SK-N-SH treated with all-trans-retinoic acid at 6 μM for 48 hours (cell line): ENCODE data around the gene PRKCB.

ENCODE experiments used
- ATAC-seq: fragments of 200-7000 bp; cut with Tn5 transposase; 3 replicates; pipeline ENCODE4 v1.9.1; 2020; ENCODE audit warnings: mild to moderate bottlenecking, moderate library complexity
- ARNTL ChIP-seq: fragments of 450-650 bp; formaldehyde crosslinking; IDR thresholded peaks from 2 replicates; pipeline ENCODE4 v1.5.0; 2020; ENCODE audit warnings: low read depth, mild to moderate bottlenecking, moderate library complexity, borderline replicate concordance
- BACH2 ChIP-seq: fragments of 250-450 bp; sonication (Bioruptor Pico); IDR thresholded peaks from 2 replicates; pipeline ENCODE4 v1.9.0; 2021; ENCODE audit warnings: mild to moderate bottlenecking, borderline replicate concordance
- CSDC2 ChIP-seq: fragments of 250-450 bp; sonication (Bioruptor Pico); IDR thresholded peaks from 2 replicates; pipeline ENCODE4 v1.5.0; 2020; ENCODE audit warnings: mild to moderate bottlenecking, moderate library complexity
- ESRRG ChIP-seq: fragments of 250-450 bp; sonication (Bioruptor Pico); IDR thresholded peaks from 2 replicates; pipeline ENCODE4 v1.6.1; 2021; ENCODE audit warnings: mild to moderate bottlenecking
- ISL1 ChIP-seq: fragments of 250-450 bp; sonication (Bioruptor Pico); IDR thresholded peaks from 2 replicates; pipeline ENCODE4 v2.1.2; 2022; ENCODE audit warnings: mild to moderate bottlenecking, moderate library complexity
- OSR1 ChIP-seq: fragments of 250-450 bp; sonication (Bioruptor Pico); IDR thresholded peaks from 2 replicates; pipeline ENCODE4 v1.8.0; 2022; ENCODE audit warnings: moderate library complexity, mild to moderate bottlenecking, inconsistent platforms
- PPARA ChIP-seq: fragments of 250-450 bp; sonication (Bioruptor Pico); IDR thresholded peaks from 2 replicates; pipeline ENCODE4 v1.5.0; 2020; ENCODE audit warnings: mild to moderate bottlenecking, borderline replicate concordance
- RARB ChIP-seq: fragments of 250-450 bp; sonication (Bioruptor Pico); IDR thresholded peaks from 2 replicates; pipeline ENCODE4 v1.8.0; 2021; ENCODE audit warnings: mild to moderate bottlenecking, moderate library complexity
- SNAI2 ChIP-seq: fragments of 250-450 bp; sonication (Bioruptor Pico); IDR thresholded peaks from 2 replicates; pipeline ENCODE4 v1.5.0; 2020; ENCODE audit warnings: mild to moderate bottlenecking, moderate library complexity
- TCF4 ChIP-seq: fragments of 250-450 bp; sonication (Bioruptor Pico); IDR thresholded peaks from 2 replicates; pipeline ENCODE4 v1.8.0; 2021; ENCODE audit warnings: mild to moderate bottlenecking, moderate library complexity, borderline replicate concordance
- TOX ChIP-seq: fragments of 250-450 bp; sonication (Bioruptor Pico); IDR thresholded peaks from 2 replicates; pipeline ENCODE4 v1.8.0; 2021; ENCODE audit warnings: mild to moderate bottlenecking, moderate library complexity, borderline replicate concordance
- ZC3H10 ChIP-seq: fragments of 250-450 bp; sonication (Bioruptor Pico); IDR thresholded peaks from 2 replicates; pipeline ENCODE4 v1.5.1; 2021; ENCODE audit warnings: mild to moderate bottlenecking, moderate library complexity
- ZFP3 ChIP-seq: fragments of 250-450 bp; sonication (Bioruptor Pico); IDR thresholded peaks from 2 replicates; pipeline ENCODE4 v1.5.0; 2020; ENCODE audit warnings: mild to moderate bottlenecking, moderate library complexity
- ZFP30 ChIP-seq: fragments of 450-650 bp; formaldehyde crosslinking; IDR thresholded peaks from 2 replicates; pipeline ENCODE4 v1.5.0; 2022; ENCODE audit warnings: mild to moderate bottlenecking, moderate library complexity
- ZNF565 ChIP-seq: fragments of 450-650 bp; formaldehyde crosslinking; conservative IDR thresholded peaks from 2 replicates; pipeline ENCODE4 v1.5.0; 2020; ENCODE audit warnings: low read depth, mild to moderate bottlenecking, moderate library complexity
- ZNF70 ChIP-seq: fragments of 450-650 bp; formaldehyde crosslinking; IDR thresholded peaks from 2 replicates; pipeline ENCODE4 v1.5.0; 2020; ENCODE audit warnings: mild to moderate bottlenecking, moderate library complexity
- ZNF8 ChIP-seq: fragments of 450-650 bp; formaldehyde crosslinking; IDR thresholded peaks from 2 replicates; pipeline ENCODE4 v1.5.0; 2020; ENCODE audit warnings: mild to moderate bottlenecking, moderate library complexity
- TF ChIP-seq, protein P1 (sequence below): fragments of 250-450 bp; sonication (Bioruptor Pico); IDR thresholded peaks from 2 replicates; pipeline ENCODE4 v1.8.0; 2021; ENCODE audit warnings: low read depth, mild to moderate bottlenecking, moderate library complexity, borderline replicate concordance
- TF ChIP-seq, protein P2 (sequence below): fragments of 250-450 bp; sonication (Bioruptor Pico); IDR thresholded peaks from 2 replicates; pipeline ENCODE4 v1.5.0; 2020; ENCODE audit warnings: mild to moderate bottlenecking, moderate library complexity
- TF ChIP-seq, protein P3 (sequence below): fragments of 250-450 bp; sonication (Bioruptor Pico); IDR thresholded peaks from 2 replicates; pipeline ENCODE4 v1.5.1; 2021; ENCODE audit warnings: mild to moderate bottlenecking, moderate library complexity

PRKCB gene

DNA sequence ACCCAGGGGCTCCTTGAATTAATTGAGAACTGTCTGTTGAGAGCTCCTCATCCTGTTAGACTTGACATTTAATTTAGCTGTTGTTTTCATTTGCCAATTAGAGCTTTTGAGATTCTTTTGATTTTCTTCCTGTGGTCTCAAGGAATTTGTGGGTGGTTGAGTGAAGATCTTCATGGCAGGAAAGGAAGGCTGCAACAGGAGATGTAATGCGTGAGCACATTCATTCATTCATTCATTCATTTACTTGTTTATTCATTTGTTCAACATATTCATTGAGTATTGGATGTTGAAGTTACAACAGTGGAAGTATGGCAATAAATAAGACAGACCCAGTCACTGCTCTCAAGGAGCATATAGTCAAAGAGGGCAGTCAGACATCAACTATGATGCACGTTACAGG lies 117.7 kb downstream of the PRKCB start:
- ATAC-seq: no peak

DNA sequence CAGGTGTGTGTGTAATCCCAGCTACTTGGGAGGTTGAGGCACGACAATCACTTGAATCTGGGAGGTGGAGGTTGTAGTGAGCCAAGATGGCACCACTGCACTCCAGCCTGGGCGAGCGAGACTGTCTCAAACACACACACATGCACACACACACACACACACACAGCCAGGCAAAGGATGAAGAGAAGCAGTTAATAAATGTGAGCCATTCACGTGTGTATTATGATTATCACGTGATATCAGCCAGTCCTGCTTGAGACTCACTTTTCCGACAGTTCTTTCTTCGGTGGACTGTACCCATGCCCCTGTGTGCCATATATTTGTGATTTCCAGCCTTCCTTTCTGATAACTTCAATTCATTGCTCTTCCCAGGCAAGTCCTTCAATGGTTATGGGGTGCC lies 119.3 kb downstream of the PRKCB start:
- ATAC-seq: no peak
- TF ChIP-seq OSR1 (no peak), TOX (no peak)
- TF ChIP-seq, all 23 proteins: peak for 0

More for the DNA sequence above, 117.7 kb downstream of the PRKCB start:
- TF ChIP-seq ZNF8 (CRISPR knock-in tag): no peak
- TF ChIP-seq ZNF565 (CRISPR knock-in tag): no peak
- TF ChIP-seq, protein P1, sequence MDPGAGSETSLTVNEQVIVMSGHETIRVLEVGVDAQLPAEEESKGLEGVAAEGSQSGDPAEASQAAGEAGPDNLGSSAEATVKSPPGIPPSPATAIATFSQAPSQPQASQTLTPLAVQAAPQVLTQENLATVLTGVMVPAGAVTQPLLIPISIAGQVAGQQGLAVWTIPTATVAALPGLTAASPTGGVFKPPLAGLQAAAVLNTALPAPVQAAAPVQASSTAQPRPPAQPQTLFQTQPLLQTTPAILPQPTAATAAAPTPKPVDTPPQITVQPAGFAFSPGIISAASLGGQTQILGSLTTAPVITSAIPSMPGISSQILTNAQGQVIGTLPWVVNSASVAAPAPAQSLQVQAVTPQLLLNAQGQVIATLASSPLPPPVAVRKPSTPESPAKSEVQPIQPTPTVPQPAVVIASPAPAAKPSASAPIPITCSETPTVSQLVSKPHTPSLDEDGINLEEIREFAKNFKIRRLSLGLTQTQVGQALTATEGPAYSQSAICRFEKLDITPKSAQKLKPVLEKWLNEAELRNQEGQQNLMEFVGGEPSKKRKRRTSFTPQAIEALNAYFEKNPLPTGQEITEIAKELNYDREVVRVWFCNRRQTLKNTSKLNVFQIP (CRISPR knock-in tag): no peak
- TF ChIP-seq OSR1: no peak
- no peak for TF ChIP-seq ZFP3 (CRISPR knock-in tag)
- TF ChIP-seq, protein P2, sequence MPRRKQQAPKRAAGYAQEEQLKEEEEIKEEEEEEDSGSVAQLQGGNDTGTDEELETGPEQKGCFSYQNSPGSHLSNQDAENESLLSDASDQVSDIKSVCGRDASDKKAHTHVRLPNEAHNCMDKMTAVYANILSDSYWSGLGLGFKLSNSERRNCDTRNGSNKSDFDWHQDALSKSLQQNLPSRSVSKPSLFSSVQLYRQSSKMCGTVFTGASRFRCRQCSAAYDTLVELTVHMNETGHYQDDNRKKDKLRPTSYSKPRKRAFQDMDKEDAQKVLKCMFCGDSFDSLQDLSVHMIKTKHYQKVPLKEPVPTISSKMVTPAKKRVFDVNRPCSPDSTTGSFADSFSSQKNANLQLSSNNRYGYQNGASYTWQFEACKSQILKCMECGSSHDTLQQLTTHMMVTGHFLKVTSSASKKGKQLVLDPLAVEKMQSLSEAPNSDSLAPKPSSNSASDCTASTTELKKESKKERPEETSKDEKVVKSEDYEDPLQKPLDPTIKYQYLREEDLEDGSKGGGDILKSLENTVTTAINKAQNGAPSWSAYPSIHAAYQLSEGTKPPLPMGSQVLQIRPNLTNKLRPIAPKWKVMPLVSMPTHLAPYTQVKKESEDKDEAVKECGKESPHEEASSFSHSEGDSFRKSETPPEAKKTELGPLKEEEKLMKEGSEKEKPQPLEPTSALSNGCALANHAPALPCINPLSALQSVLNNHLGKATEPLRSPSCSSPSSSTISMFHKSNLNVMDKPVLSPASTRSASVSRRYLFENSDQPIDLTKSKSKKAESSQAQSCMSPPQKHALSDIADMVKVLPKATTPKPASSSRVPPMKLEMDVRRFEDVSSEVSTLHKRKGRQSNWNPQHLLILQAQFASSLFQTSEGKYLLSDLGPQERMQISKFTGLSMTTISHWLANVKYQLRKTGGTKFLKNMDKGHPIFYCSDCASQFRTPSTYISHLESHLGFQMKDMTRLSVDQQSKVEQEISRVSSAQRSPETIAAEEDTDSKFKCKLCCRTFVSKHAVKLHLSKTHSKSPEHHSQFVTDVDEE (CRISPR knock-in tag): no peak

DNA sequence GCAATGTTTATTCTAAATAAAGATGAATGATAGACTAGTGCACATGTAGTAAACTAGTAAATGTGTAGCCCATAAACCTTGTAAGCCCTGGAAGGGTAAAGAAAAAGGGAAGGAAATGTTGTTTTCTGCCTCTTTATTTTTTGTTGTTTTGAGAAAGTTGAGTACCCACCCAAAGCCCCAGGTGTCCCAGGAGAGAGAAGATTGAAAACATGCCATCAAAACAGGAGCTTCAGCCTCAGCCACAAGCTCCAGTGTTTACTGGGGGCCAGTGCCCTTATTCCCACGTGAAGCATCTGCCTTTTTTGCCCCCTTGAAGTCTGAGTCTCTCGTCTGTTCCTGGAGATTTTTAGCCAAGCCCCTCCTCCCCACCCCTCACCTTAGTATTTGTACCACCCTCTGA lies 121.5 kb downstream of the PRKCB start:
- no peak for ATAC-seq
- no peak for TF ChIP-seq ZFP3 (CRISPR knock-in tag)
- no peak for TF ChIP-seq ZC3H10 (CRISPR knock-in tag)
- no peak for TF ChIP-seq ZNF8 (CRISPR knock-in tag)
- no peak for TF ChIP-seq CSDC2 (CRISPR knock-in tag)
- no peak for TF ChIP-seq BACH2 (CRISPR knock-in tag)
- TF ChIP-seq, protein P2 (CRISPR knock-in tag): no peak
- no peak for TF ChIP-seq SNAI2 (CRISPR knock-in tag)
- TF ChIP-seq PPARA (CRISPR knock-in tag): no peak
- no peak for TF ChIP-seq ZNF565 (CRISPR knock-in tag)
- no peak for TF ChIP-seq RARB (CRISPR knock-in tag)
- TF ChIP-seq ESRRG (CRISPR knock-in tag): no peak
- TF ChIP-seq, protein P3, sequence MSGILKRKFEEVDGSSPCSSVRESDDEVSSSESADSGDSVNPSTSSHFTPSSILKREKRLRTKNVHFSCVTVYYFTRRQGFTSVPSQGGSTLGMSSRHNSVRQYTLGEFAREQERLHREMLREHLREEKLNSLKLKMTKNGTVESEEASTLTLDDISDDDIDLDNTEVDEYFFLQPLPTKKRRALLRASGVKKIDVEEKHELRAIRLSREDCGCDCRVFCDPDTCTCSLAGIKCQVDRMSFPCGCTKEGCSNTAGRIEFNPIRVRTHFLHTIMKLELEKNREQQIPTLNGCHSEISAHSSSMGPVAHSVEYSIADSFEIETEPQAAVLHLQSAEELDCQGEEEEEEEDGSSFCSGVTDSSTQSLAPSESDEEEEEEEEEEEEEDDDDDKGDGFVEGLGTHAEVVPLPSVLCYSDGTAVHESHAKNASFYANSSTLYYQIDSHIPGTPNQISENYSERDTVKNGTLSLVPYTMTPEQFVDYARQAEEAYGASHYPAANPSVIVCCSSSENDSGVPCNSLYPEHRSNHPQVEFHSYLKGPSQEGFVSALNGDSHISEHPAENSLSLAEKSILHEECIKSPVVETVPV (CRISPR knock-in tag): no peak
- no peak for TF ChIP-seq ARNTL (CRISPR knock-in tag)
- TF ChIP-seq ZNF70 (CRISPR knock-in tag): no peak
- TF ChIP-seq, all 23 proteins: peak for 0

DNA sequence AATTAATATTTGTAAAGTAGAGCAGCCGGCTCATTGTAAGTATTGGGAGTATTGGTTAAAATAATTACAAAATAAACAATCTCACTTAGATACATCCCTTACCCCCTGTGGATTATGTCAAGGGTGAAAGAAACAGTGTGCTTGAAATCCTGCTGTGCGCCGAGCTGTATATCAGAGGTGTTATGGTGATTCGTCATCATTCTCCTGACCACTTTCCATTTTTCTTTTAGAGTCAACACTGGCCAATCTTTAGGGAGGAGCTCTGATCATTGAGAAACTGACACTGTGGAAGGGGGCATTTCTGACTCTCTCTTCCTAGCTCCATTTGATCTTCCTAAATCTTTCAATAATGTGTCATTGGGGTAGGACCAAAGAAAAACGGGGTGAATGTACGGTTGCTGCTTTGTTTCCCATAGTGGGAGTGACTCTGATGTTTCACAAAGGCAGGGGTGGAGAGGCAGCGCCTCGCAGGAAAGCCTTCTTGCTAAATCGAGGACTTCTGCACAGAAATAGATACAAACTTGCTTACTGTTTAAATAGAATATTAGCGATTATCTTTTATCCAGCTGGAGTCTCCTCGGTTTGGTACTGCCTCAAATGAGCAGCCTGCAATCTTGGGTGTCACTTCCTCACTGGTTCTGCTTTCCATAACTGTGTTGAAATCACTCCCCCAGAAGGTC lies 123.4 kb downstream of the PRKCB start:
- no peak for ATAC-seq
- TF ChIP-seq ZFP30 (CRISPR knock-in tag) (no peak), ZNF565 (CRISPR knock-in tag) (no peak), TCF4 (no peak), ISL1 (CRISPR knock-in tag) (no peak)
- TF ChIP-seq, protein P3 (CRISPR knock-in tag): no peak
